Stomach (tissue), 4 donors: ENCODE measurements around the gene RASGRP4.

Experiments used
- POLR2A ChIP-seq, 4 donors: fragments of 450-650 bp; IDR thresholded peaks; one replicate each; pipeline ENCODE4 v1.6.1; 2016; ENCODE audit warnings: antibody characterized with exemption in 4 of 4, control low read depth in 2 of 4, mild to moderate bottlenecking in 1 of 4, moderate library complexity in 1 of 4
- TF ChIP-seq, protein P1 (sequence below), 7 experiments: fragments of 450-650 bp in 4 of 7; fragments of 200-600 bp in 3 of 7; sonication (generic) in 3 of 7; IDR thresholded peaks; one replicate each; pipeline ENCODE4 v1.5.1; 2016 to 2019; ENCODE audit warnings: antibody characterized with exemption in 7 of 7, control low read depth in 2 of 7, mild to moderate bottlenecking in 1 of 7

DNA sequence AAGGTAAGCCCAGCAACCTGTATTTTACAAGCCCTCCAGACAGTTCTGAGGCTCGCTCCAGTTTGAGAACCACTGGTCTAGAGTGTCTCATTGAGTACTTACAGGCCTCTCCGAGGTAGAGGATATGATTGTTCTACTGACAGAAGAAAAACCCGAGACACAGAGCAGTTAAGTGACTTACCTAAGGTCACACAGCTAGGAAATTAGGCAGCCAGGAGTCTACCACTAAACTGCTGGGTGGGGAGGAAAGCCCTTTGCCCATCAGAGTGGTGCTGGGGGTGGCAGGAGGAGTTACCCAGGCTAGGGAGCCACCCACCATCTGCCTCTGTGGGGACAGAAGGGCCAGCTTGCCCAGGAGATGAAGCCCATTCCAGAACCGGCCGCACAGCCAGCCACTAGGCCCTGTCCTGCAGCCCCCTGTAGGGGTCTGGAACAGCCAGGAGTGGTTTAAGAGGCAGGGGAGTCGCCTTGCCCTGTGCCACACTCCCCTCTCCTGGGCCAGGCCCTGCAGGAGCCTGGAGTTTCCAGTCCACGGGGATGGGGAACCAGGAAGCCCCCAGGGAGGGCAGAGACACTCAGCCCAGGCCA, 703 bp downstream of the RASGRP4 start:
- TF ChIP-seq, protein P1, sequence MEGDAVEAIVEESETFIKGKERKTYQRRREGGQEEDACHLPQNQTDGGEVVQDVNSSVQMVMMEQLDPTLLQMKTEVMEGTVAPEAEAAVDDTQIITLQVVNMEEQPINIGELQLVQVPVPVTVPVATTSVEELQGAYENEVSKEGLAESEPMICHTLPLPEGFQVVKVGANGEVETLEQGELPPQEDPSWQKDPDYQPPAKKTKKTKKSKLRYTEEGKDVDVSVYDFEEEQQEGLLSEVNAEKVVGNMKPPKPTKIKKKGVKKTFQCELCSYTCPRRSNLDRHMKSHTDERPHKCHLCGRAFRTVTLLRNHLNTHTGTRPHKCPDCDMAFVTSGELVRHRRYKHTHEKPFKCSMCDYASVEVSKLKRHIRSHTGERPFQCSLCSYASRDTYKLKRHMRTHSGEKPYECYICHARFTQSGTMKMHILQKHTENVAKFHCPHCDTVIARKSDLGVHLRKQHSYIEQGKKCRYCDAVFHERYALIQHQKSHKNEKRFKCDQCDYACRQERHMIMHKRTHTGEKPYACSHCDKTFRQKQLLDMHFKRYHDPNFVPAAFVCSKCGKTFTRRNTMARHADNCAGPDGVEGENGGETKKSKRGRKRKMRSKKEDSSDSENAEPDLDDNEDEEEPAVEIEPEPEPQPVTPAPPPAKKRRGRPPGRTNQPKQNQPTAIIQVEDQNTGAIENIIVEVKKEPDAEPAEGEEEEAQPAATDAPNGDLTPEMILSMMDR (IDR thresholded peaks at IDR 0.05): no peak
- no peak for TF ChIP-seq POLR2A (IDR thresholded peaks at IDR 0.05)
